ENCODE results near the gene BDKRB1.
"Not testable (repeated sequence)": the region's sequence is repeated elsewhere in the genome, so short reads cannot be mapped to it uniquely, and the experiment has no call there.

Gene BDKRB1

DNA sequence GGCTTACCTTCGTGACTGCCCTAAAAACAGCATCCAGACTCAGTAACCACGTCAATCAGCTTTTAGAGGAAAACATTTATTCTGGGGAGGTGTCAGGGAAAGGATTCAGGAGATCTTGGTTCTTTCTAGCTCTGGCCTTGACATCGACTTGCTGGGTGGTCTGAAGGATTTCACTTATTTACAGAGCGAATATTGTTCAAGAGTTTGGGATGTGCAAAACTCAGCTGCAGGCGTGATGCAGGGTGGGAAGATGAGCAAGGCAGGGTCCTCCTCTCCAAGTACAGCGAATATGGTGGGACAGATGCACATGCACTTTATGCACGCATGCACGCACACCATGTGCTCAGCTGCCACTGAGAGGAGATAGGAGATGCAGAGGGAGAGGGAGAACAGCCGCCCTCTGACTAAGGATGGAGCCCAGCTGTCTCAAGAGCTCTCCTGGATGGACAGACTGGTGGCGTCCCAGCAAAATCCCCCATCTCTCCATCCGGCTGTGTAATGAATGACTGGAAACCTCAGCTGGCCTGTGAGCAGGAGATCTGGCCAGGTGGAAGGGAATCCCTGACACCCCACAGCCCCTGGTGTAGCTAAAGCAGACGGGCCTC is 24.4 kb upstream of the BDKRB1 start:
- DNase-seq (ENCODE audit: low read depth, low spot score): no peak
- no peak overlapping the region for H3K4me3 ChIP-seq (ENCODE audit: low read length)

DNA sequence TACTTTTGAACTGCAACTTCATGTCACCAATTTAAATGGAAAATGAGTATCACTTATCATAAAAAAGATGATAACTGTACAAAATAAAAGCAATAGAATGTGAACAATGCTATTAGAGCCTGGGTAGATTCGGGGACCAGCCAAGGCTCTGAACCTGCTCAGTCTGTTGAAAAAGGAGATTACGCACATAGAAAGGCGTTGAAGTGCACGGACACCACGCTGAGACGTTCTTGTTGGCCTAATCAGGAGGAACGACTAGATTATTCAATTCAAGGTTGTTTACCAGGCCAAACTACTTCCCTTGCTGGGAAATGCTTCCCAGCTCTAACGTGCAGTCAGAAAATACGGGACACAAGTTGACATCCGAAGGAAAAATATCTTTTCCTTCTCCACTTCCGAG is 23.5 kb upstream of the BDKRB1 start:
- DNase-seq (ENCODE audit: low read depth, low spot score): no peak
- no peak overlapping the region for H3K4me3 ChIP-seq (ENCODE audit: low read length)

GRCh38 chr14:96233661-96234060 is 22.3 kb upstream of the BDKRB1 start:
- H3K4me3 ChIP-seq (ENCODE audit: low read length): no peak overlapping the region
- no peak for DNase-seq (ENCODE audit: low read depth, low spot score)

GRCh38 chr14:96235426-96235825 is 20.6 kb upstream of the BDKRB1 start:
- H3K4me3 ChIP-seq (ENCODE audit: low read length): no peak overlapping the region
- DNase-seq (ENCODE audit: low read depth, low spot score): no peak

DNA sequence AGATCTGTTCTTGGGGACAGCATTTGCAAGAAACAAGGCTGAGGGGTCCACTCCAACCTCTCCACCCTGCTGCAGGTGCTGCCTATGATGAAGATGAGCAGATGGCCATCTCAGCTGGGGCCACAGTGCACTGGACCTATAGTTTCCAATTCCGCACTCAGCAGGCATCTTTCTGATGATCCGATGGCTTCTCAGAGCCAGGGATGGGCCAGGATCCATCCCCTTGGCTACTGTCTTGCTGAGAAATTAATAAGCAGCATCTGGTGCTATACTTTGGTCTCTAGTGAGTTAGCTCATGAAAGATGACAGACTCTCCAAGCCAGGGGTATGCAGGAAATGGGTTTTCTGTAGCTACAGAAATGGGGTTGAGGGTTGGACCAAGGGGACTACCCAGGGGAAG is 18.4 kb upstream of the BDKRB1 start:
- DNase-seq (ENCODE audit: low read depth, low spot score): no peak

DNA sequence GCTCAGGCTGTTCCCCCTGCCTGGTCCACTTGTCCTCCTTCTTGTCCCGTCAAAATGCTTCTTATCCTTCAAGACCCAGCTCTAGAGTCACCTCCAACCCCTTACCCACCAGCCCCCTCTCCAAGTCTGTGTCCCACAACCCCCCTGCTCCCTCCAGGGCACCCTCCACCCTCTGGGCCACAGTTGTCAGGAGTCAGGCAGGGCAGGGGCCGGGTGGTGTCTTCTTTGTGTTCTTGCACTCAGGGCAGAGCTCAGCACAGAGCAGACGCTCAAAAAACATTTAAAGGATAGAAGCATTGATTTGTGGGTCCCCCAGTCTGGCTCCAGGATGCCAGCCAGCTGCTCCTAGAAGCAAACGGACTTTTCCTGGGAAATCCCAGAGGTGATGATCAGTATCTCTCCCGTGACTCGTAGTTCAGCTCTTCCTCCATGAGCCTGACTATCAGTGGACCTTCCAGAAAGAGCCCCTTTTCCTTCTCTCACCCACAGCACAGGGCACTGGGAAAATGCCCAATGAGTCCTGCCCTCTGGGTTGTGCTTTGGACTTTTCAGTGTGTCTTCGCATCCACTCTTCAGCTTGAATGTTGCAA is 17.2 kb upstream of the BDKRB1 start:
- H3K4me3 ChIP-seq (ENCODE audit: low read length): no peak overlapping the region
- DNase-seq (ENCODE audit: low read depth, low spot score): no peak

More for the DNA sequence above, 18.4 kb upstream of the BDKRB1 start:
- no peak overlapping the region for H3K4me3 ChIP-seq (ENCODE audit: low read length)

GRCh38 chr14:96239711-96240141 is 16.3 kb upstream of the BDKRB1 start:
- peak; percentile 10 for DNase-seq (ENCODE audit: low read depth, low spot score)
- no peak overlapping the region for H3K4me3 ChIP-seq (ENCODE audit: low read length)

DNA sequence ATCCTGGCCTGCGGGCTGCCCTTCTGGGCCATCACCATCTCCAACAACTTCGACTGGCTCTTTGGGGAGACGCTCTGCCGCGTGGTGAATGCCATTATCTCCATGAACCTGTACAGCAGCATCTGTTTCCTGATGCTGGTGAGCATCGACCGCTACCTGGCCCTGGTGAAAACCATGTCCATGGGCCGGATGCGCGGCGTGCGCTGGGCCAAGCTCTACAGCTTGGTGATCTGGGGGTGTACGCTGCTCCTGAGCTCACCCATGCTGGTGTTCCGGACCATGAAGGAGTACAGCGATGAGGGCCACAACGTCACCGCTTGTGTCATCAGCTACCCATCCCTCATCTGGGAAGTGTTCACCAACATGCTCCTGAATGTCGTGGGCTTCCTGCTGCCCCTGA is 15.4 kb upstream of the BDKRB1 start:
- no peak for DNase-seq (ENCODE audit: low read depth, low spot score)
- H3K4me3 ChIP-seq (ENCODE audit: low read length): no peak overlapping the region

DNA sequence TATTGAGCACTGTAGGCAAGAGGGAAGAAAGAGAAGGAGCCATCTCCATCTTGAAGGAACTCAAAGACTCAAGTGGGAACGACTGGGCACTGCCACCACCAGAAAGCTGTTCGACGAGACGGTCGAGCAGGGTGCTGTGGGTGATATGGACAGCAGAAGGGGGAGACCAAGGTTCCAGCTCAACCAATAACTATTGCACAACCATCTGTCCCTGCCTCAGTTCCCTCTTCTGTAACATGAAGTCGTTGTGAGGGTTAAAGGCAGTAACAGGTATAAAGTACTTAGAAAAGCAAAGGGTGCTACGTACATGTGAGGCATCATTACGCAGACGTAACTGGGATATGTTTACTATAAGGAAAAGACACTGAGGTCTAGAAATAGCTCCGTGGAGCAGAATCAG is 13.9 kb upstream of the BDKRB1 start:
- H3K4me3 ChIP-seq (ENCODE audit: low read length): no peak overlapping the region
- no peak for DNase-seq (ENCODE audit: low read depth, low spot score)

DNA sequence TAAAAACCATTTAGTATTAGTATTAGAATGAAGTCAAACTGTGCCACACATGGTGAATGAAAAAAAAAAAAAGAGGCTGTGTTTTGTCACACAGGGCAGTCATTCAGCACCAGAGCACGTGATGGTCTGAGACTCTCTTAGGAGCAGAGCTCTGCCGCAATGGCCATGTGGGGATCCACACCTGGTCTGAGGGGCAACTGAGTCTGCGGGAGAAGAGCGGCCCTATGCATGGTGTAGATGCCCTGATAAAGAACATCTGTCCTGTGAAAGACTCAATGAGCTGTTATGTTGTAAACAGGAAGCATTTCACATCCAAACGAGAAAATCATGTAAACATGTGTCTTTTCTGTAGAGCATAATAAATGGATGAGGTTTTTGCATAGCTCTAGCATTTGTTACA is 12.2 kb upstream of the BDKRB1 start:
- H3K4me3 ChIP-seq (ENCODE audit: low read length): no peak overlapping the region
- no peak for DNase-seq (ENCODE audit: low read depth, low spot score)

DNA sequence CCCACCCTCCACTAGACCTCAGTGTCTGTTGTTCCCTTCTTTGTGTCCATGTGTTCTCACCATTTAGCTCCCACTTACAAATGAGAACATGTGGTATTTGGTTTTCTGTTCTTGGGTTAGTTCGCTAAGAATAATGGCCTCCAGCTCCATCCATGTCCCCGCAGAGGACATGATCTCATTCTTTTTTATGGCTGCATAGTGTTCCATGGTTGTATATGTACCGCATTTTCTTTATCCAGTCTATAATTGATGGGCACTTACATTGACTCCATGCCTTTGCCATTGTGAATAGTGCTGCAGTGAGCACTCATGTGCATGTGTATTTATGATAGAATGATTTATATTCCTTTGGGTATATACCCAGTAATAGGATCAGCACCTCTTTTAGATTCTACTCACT is 10.9 kb upstream of the BDKRB1 start:
- H3K4me3 ChIP-seq (ENCODE audit: low read length); DNase-seq (ENCODE audit: low read depth, low spot score): not testable (repeated sequence)

DNA sequence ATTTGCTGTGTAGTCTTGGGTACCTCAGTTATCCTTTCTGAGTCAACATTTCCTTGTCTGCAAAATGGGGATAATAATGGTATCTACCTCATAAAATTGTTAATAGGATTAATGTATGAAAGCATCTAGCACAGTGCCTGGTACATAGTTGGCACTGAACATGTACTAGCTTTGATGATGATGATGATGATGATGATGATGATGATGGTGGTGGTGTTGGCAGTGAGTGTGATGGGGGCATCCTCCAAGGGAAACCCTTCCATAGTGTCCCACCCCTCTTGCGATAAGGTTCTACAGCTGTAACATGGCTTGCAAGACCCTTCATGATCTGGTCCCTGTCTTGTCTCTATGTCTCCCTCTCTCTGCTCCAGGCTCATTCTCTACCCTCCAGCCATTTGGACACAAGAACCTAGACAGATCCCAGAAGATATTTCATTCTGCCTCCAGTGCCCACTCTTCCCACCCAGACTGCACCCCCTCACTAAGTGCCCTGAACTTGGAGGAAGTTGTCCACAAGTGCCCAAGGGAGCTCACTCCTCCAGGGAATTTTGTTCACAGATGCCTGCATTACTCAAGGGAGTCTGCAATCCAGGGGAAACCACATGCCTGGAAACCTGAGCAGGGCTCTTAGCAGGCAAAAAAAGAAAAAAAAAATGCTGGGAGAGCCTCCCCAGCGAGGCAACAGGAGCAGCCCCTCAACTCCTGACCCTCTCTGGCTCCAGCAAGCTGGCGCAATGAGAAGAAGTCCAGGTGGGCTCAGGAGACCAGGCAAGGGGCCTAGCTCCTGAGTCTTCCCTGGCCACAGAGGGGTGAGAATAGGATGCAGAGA is 10.1 kb upstream of the BDKRB1 start:
- no peak for DNase-seq (ENCODE audit: low read depth, low spot score)
- H3K4me3 ChIP-seq (ENCODE audit: low read length): no peak overlapping the region

DNA sequence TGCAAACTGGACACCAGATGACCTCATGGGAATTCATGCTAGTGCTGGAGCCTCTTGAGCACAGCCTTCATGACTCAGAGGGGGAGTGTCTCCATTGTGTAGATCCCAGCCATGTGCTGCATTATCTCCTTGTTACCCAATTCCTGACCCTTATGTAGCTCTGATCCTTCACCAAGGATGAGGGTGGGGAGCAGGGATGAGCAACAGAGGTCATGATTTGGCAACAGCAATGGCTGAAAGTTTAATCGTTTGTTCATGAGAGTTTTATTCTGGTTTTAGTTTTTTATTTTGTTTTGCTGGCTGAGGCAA is 9.5 kb upstream of the BDKRB1 start:
- H3K4me3 ChIP-seq (ENCODE audit: low read length): no peak overlapping the region
- DNase-seq (ENCODE audit: low read depth, low spot score): no peak

GRCh38 chr14:96247031-96247430 is 9.0 kb upstream of the BDKRB1 start:
- no peak overlapping the region for H3K4me3 ChIP-seq (ENCODE audit: low read length)
- no peak for DNase-seq (ENCODE audit: low read depth, low spot score)

DNA sequence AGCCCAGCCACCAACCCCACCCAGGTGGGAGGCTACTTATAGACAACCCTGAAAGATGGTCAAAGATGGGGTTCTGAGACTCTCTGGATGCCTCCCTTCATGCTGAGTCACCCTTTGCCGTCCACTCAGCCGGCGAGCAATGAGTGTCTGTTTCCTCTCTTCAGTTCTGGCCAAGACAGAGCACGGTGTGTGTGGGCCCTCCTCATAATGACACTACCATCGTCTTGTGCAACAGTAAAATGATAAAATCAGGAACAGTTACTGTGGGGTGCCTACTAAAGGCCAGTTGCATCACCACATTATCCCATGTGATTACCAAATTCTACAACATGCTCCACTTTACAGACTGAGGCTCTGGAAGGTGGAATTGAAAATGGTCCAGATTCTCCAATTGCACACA is 7.0 kb upstream of the BDKRB1 start:
- DNase-seq (ENCODE audit: low read depth, low spot score): no peak
- H3K4me3 ChIP-seq (ENCODE audit: low read length): no peak overlapping the region

DNA sequence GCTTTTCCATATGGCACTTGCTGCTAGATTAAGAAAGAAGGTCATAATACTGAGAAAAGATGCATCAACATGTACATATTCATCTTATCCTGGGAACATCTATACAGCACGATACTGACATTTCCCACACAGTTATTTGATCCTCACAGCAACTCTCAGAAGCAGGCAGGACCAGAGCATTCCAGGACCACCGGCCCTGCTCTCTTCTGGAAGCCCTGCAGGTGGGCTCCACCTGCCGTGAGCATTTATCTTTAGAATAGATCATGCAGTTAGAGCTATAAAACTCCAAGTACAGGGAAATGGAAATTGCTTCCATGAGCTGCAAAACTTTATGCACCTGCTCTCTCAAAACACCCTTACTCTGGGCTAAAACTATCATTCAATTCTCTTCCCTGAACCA is 5.5 kb upstream of the BDKRB1 start:
- no peak for DNase-seq (ENCODE audit: low read depth, low spot score)
- no peak overlapping the region for H3K4me3 ChIP-seq (ENCODE audit: low read length)

- no peak for DNase-seq (ENCODE audit: low read depth, low spot score)
- no peak overlapping the region for H3K4me3 ChIP-seq (ENCODE audit: low read length)
Measured at GRCh38 chr14:96251656-96252155, 4.3 kb upstream of the BDKRB1 start.

DNA sequence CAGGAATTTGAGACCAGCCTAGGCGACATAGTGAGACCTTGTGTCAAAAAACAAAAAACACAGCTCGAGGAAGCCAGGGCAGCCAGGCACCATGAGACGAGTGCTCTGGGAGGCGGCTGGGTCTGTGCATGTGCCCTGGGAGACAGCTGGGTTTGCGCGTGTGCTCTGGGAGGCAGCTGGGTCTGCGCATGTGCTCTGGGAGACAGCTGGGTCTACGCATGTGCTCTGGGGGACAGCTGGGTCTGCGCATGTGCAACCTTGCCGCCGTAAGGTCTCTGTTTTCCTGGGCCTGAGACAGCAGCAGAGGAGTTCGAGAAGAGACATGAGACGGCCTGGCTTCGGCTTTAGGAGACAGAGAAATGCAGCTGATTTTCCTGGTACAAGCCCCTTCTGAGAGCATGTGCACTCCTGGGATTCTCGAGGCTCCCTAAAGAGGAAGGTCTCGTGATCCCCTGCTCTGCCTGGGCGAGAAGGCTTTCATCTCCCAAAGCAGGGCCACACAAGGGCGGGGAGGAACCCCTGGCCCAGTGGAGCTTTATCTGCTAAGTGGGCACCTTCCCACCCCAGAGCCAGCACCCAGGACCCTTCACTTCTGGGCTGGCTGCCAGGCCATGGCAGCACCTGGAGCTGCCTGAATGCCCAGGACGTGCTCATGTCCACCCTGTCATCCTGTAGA is 3.5 kb upstream of the BDKRB1 start:
- no peak for DNase-seq (ENCODE audit: low read depth, low spot score)
- H3K4me3 ChIP-seq (ENCODE audit: low read length): no peak overlapping the region

DNA sequence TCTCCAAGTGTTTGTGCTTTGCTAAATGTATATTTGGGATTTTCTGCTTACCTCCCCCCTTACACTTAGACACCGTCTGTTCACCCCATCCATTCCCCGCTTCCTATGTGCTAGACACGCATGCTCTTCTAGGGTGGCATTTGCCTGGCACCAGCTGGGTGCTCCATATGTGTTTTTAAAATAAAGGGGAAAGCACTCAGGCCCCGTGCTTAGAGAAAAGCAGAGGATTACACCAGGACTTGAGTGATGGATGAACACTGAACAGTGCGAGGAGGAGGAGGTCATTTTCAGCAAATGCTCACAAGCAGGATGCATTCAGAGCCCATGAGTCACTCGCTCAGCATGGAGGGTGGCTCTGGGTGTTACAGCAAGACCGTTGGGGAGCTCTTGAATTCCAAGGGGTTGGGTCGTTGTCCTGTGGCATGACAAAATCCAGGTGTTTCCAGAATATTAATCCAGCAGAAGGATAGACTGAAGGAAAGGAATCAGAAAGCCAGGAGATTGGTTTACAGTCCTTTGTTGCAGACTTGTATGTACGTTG is 2.9 kb upstream of the BDKRB1 start:
- H3K4me3 ChIP-seq (ENCODE audit: low read length): no peak overlapping the region
- DNase-seq (ENCODE audit: low read depth, low spot score): no peak

DNA sequence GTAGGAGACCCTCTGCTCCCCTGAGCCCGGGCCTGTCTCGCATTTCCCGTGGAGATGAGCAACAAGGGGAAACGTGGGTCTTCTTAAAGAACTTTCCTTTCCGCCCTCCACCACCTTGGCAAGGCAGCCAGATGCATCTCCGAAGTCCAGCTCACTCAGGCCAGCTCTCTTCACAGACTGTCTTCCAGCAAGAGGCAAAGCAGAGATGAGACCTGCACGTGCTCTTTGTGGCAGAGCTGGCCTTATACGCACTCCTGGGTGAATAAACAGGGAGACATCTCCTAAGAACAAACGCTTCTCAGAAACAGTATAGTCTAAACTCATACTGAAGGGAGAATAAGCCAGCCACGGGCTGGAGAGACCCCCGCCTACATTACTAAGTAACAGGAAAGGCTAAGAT is 1.3 kb upstream of the BDKRB1 start:
- no peak for DNase-seq (ENCODE audit: low read depth, low spot score)
- no peak overlapping the region for H3K4me3 ChIP-seq (ENCODE audit: low read length)
